H1 (cell line): ENCODE data around the gene ZNF318. TPM values are rescaled to one million over a fixed set of nuclear protein-coding genes. Genes with fewer than 3 reads are reported as not detected.

ENCODE experiments used
- CTCF ChIA-PET: fragments of 300-600 bp; sonication (Branson Sonifier 250); formaldehyde crosslinking; loops from one replicate; lab custom pipeline; 2021; ENCODE audit not compliant: partially characterized antibody; lab: Charles Lee
- POLR2A ChIA-PET: fragments of 300-600 bp; sonication (Branson Sonifier 250); formaldehyde crosslinking; loops from one replicate; lab custom pipeline; 2021; ENCODE audit warnings: inconsistent platforms; ENCODE audit not compliant: partially characterized antibody; lab: Charles Lee
- DNase-seq, 2 experiments: peaks; one replicate each; pipeline versions ENCODE4 v3.0.0 to v3.0.0-alpha.2; 2010 to 2022; ENCODE audit warnings: low spot score in 2 of 2, low read depth in 1 of 2, mixed read lengths in 1 of 2
- FAIRE-seq: peaks from 2 replicates; lab custom pipeline; 2011; peaks lifted over from hg19 to GRCh38; lab: Jason Lieb, UNC
- H2AFZ ChIP-seq: 2 replicates; pipeline ENCODE4 v1.8.1; 2012; ENCODE audit warnings: low read length, inconsistent platforms
- H2AK5ac ChIP-seq: 2 replicates; pipeline ENCODE4 v1.6.1; 2013; ENCODE audit warnings: low read depth, low read length
- H2BK120ac ChIP-seq: replicated peaks from 2 replicates; pipeline ENCODE3; 2013; ENCODE audit warnings: low read depth, low read length, inconsistent platforms
- H2BK12ac ChIP-seq: 2 replicates; pipeline ENCODE4 v1.6.1; 2013; ENCODE audit warnings: low read depth, low read length
- H2BK15ac ChIP-seq: 2 replicates; pipeline ENCODE4 v1.6.1; 2013; ENCODE audit warnings: low read length
- H2BK20ac ChIP-seq: 2 replicates; pipeline ENCODE4 v1.6.1; 2013; ENCODE audit warnings: low read length
- H2BK5ac ChIP-seq: 2 replicates; pipeline ENCODE4 v1.6.1; 2013; ENCODE audit warnings: low read depth, low read length
- H3K14ac ChIP-seq: 2 replicates; pipeline ENCODE4 v1.6.1; 2013; ENCODE audit warnings: inconsistent platforms; ENCODE audit not compliant: insufficient read length
- H3K18ac ChIP-seq: 2 replicates; pipeline ENCODE4 v1.6.1; 2013; ENCODE audit warnings: low read length; ENCODE audit errors: extremely low read depth
- H3K23ac ChIP-seq: 2 replicates; pipeline ENCODE4 v1.6.1; 2013; ENCODE audit warnings: inconsistent platforms; ENCODE audit not compliant: insufficient read length
- H3K23me2 ChIP-seq: 2 replicates; pipeline ENCODE4 v1.6.1; 2013; ENCODE audit warnings: low read depth, low read length
- H3K27ac ChIP-seq: 2 replicates; pipeline ENCODE4 v1.6.1; 2011; ENCODE audit warnings: low read depth, low read length, inconsistent platforms
- H3K27me3 ChIP-seq, 4 experiments: replicated peaks in 1 of 4; 1 replicate in 1 of 4; 2 replicates in 3 of 4; pipeline versions ENCODE4 v1.6.1 to v1.8.1; 2011 to 2013; ENCODE audit warnings: low read length in 3 of 4, mild to moderate bottlenecking in 3 of 4, inconsistent platforms in 2 of 4, mixed read lengths in 2 of 4, moderate library complexity in 1 of 4; ENCODE audit not compliant: control insufficient read depth in 3 of 4, insufficient read depth in 3 of 4; ENCODE audit errors: extremely low read depth in 1 of 4
- H3K36me3 ChIP-seq, 4 experiments: 2 replicates each; pipeline versions ENCODE4 v1.6.1 to v1.8.1; 2011 to 2013; ENCODE audit warnings: mild to moderate bottlenecking in 4 of 4, low read length in 3 of 4, moderate library complexity in 2 of 4, control low read depth in 1 of 4, inconsistent platforms in 1 of 4; ENCODE audit not compliant: insufficient read depth in 4 of 4, control insufficient read depth in 2 of 4
- H3K4ac ChIP-seq: replicated peaks from 2 replicates; pipeline ENCODE3; 2013; ENCODE audit warnings: low read length, low read depth, mixed read lengths, inconsistent platforms; ENCODE audit not compliant: insufficient read length
- H3K4me1 ChIP-seq, 4 experiments: replicated peaks in 1 of 4; 1 replicate in 1 of 4; 2 replicates in 3 of 4; pipeline versions ENCODE4 v1.6.1 to v1.8.1; 2011 to 2013; ENCODE audit warnings: low read length in 3 of 4, inconsistent platforms in 2 of 4, mixed read lengths in 1 of 4; ENCODE audit not compliant: insufficient read depth in 4 of 4, control insufficient read depth in 3 of 4
- H3K4me2 ChIP-seq, 2 experiments: 2 replicates each; pipeline versions ENCODE4 v1.6.1 to v1.8.1; 2011 to 2013; ENCODE audit warnings: low read depth in 2 of 2, low read length in 2 of 2, control low read depth in 1 of 2, inconsistent platforms in 1 of 2, mild to moderate bottlenecking in 1 of 2; ENCODE audit not compliant: insufficient read depth in 1 of 2
- H3K4me3 ChIP-seq, 4 experiments: fragments of 200-600, 300-600 bp in 1 of 4; sonication (generic), shearing (Covaris generic), sonication (Bioruptor Twin) in 1 of 4; 2 replicates each; pipeline versions ENCODE4 v1.5.1 to v1.8.1; 2011 to 2016; ENCODE audit warnings: low read length in 4 of 4, low read depth in 3 of 4, control low read depth in 2 of 4, inconsistent platforms in 2 of 4, mild to moderate bottlenecking in 2 of 4, mixed read lengths in 1 of 4, moderate library complexity in 1 of 4; ENCODE audit not compliant: insufficient read depth in 2 of 4; ENCODE audit errors: extremely low read depth in 1 of 4
- H3K56ac ChIP-seq: replicated peaks from 2 replicates; pipeline ENCODE3; 2013; ENCODE audit warnings: low read depth, mild to moderate bottlenecking, mixed read lengths, low read length, inconsistent platforms; ENCODE audit not compliant: insufficient read length
- H3K79me1 ChIP-seq: 2 replicates; pipeline ENCODE4 v1.6.1; 2013; ENCODE audit warnings: low read depth, low read length, control low read depth
- H3K79me2 ChIP-seq, 2 experiments: 2 replicates each; pipeline versions ENCODE4 v1.6.1 to v1.8.1; 2012 to 2013; ENCODE audit warnings: low read length in 2 of 2, mild to moderate bottlenecking in 2 of 2, inconsistent platforms in 1 of 2; ENCODE audit not compliant: insufficient read depth in 2 of 2, control insufficient read depth in 1 of 2
- H3K9ac ChIP-seq, 4 experiments: replicated peaks in 1 of 4; 1 replicate in 1 of 4; 2 replicates in 3 of 4; pipeline versions ENCODE4 v1.6.1 to v1.8.1; 2011 to 2013; ENCODE audit warnings: low read depth in 3 of 4, low read length in 3 of 4, control low read depth in 2 of 4, mild to moderate bottlenecking in 2 of 4, moderate library complexity in 2 of 4, inconsistent platforms in 1 of 4; ENCODE audit errors: extremely low read depth in 1 of 4
- H3K9me3 ChIP-seq, 2 experiments: 2 replicates each; pipeline versions ENCODE4 v1.6.1 to v1.8.1; 2012 to 2013; ENCODE audit warnings: mild to moderate bottlenecking in 2 of 2, moderate library complexity in 2 of 2, control low read depth in 1 of 2, inconsistent platforms in 1 of 2, low read depth in 1 of 2, low read length in 1 of 2, mixed read lengths in 1 of 2; ENCODE audit not compliant: insufficient read depth in 2 of 2
- H4K20me1 ChIP-seq, 2 experiments: replicated peaks in 1 of 2; 2 replicates each; pipeline versions ENCODE3 to v1.8.1; 2011 to 2013; ENCODE audit warnings: inconsistent platforms in 2 of 2, low read length in 2 of 2, mild to moderate bottlenecking in 1 of 2; ENCODE audit not compliant: insufficient read depth in 2 of 2, control insufficient read depth in 1 of 2
- H4K5ac ChIP-seq: 2 replicates; pipeline ENCODE4 v1.6.1; 2013; ENCODE audit warnings: low read length, low read depth, mixed read lengths, inconsistent platforms; ENCODE audit not compliant: insufficient read length
- H4K8ac ChIP-seq: 2 replicates; pipeline ENCODE4 v1.8.0; 2013; ENCODE audit warnings: mild to moderate bottlenecking, moderate library complexity, low read length, inconsistent platforms; ENCODE audit not compliant: insufficient read depth; ENCODE audit errors: extremely low read depth
- H4K91ac ChIP-seq: replicated peaks from 2 replicates; pipeline ENCODE3; 2013; ENCODE audit warnings: low read length, mixed read lengths, inconsistent platforms; ENCODE audit not compliant: insufficient read length
- BACH1 ChIP-seq: IDR thresholded peaks from 2 replicates; pipeline ENCODE4 v1.6.1; 2012; ENCODE audit warnings: low read length, improper control_type of control experiment
- CBX8 ChIP-seq: fragments of 300-800, 300-1000 bp; sonication (generic); IDR thresholded peaks from 2 replicates; pipeline ENCODE4 v1.7.1; 2016; ENCODE audit warnings: low read depth, low read length, borderline replicate concordance
- CEBPB ChIP-seq: IDR thresholded peaks from 2 replicates; pipeline ENCODE4 v1.6.1; 2012; ENCODE audit warnings: low read depth, low read length
- CHD1 ChIP-seq: IDR thresholded peaks from 2 replicates; pipeline ENCODE4 v1.6.1; 2012; ENCODE audit warnings: low read depth, low read length, improper control_type of control experiment
- CHD2 ChIP-seq: IDR thresholded peaks from 2 replicates; pipeline ENCODE4 v1.6.1; 2012; ENCODE audit warnings: low read length, improper control_type of control experiment
- EP300 ChIP-seq, 2 experiments: IDR thresholded peaks; 1 replicate in 1 of 2; 2 replicates in 1 of 2; pipeline ENCODE4 v1.6.1; 2011 to 2012; ENCODE audit warnings: low read depth in 2 of 2, low read length in 2 of 2, mild to moderate bottlenecking in 2 of 2, borderline replicate concordance in 1 of 2, inconsistent platforms in 1 of 2, moderate library complexity in 1 of 2
- EZH2 ChIP-seq: fragments of 200-600 bp; sonication (generic); IDR thresholded peaks from 2 replicates; pipeline ENCODE4 v1.7.1; 2012; ENCODE audit warnings: low read depth, mild to moderate bottlenecking, moderate library complexity, low read length, inconsistent platforms; ENCODE audit not compliant: severe bottlenecking
- NANOG ChIP-seq: IDR thresholded peaks from 2 replicates; pipeline ENCODE4 v1.6.1; 2011; ENCODE audit warnings: low read length, low read depth, mild to moderate bottlenecking, inconsistent platforms; ENCODE audit not compliant: insufficient read depth, poor library complexity, severe bottlenecking
- TAF1 ChIP-seq: IDR thresholded peaks from 2 replicates; pipeline ENCODE4 v1.6.1; 2011; ENCODE audit warnings: mild to moderate bottlenecking, low read depth, low read length
- TCF12 ChIP-seq: IDR thresholded peaks from 2 replicates; pipeline ENCODE4 v1.6.1; 2011; ENCODE audit warnings: low read depth, mild to moderate bottlenecking, low read length
- TEAD4 ChIP-seq: IDR thresholded peaks from 2 replicates; pipeline ENCODE4 v1.6.1; 2012; ENCODE audit warnings: low read depth, low read length, inconsistent platforms, mixed read lengths
- ZNF274 ChIP-seq: IDR thresholded peaks from 2 replicates; pipeline ENCODE4 v1.7.0; 2012; ENCODE audit warnings: low read length, borderline replicate concordance; ENCODE audit errors: extremely low read depth
- WGBS, 2 experiments: shearing (Covaris generic) in 1 of 2; methylation state at CpG; one replicate each; pipeline versions ENCODE4 v1.1.6 to v1.1.7; 2013 to 2015; ENCODE audit warnings: low lambda C conversion rate in 2 of 2, mixed read lengths in 2 of 2, inconsistent platforms in 1 of 2, low coverage in 1 of 2, missing lambda C conversion rate in 1 of 2; ENCODE audit not compliant: insufficient replicate concordance in 2 of 2, insufficient coverage in 1 of 2, insufficient read length in 1 of 2; ENCODE audit errors: extremely low coverage in 1 of 2, missing lambda C conversion rate in 1 of 2; 5-methylcytosine and 5-hydroxymethylcytosine counted together
- polyA plus RNA-seq, 7 experiments: library from polyadenylated mRNA; depleted of rRNA in 3 of 7; stranded (reverse) in 5 of 7; unstranded in 2 of 7; fragments of >200 nt in 5 of 7; fragments of 200-250 nt in 2 of 7; gene quantifications; 1 replicate in 5 of 7; 2 replicates in 1 of 7; 4 replicates in 1 of 7; pipeline versions ENCODE4 v1.2.1 to v1.2.3, GENCODE V29; 2011 to 2013; ENCODE audit warnings: missing spikeins in 2 of 7, mixed read lengths in 2 of 7
- total RNA-seq: library from RNA; stranded (reverse); fragmentation: NEBNext Ultra II Directional; extraction: Animal tissue kit (Norgen Biotek cat#: 25700); gene quantifications from 2 replicates; pipeline ENCODE4 v1.2.1, GENCODE V29; 2021
- TF ChIP-seq, protein P1 (sequence below): IDR thresholded peaks from 2 replicates; pipeline ENCODE4 v1.6.1; 2011; ENCODE audit warnings: low read depth, mild to moderate bottlenecking, low read length; ENCODE audit not compliant: insufficient read depth

Gene ZNF318
- total and polyA plus RNA-seq, 2 of the 8 experiments (the other 6 are each of a cell fraction or from before 2014, with no cell fraction given): 10.2 to 22.1 TPM

GRCh38 chr6:43383021-43383667, 13.7 kb upstream of the ZNF318 start:
- Histone ChIP-seq H2BK20ac (no peak overlapping the region), H2BK15ac (no peak overlapping the region), H3K36me3 (no peaks in the 10 kb centered on the region), H4K91ac (no peak overlapping the region), H3K27me3 (no peaks in the 10 kb centered on the region), H3K4me1 (no peaks in the 10 kb centered on the region), H3K9ac (no peak overlapping the region), H2BK5ac (no peak overlapping the region), H4K20me1 (no peaks in the 10 kb centered on the region), H3K4ac (no peak overlapping the region), H2AK5ac (no peak overlapping the region), H3K9me3 (no peaks in the 10 kb centered on the region), H2BK120ac (no peak overlapping the region), H3K79me1 (no peaks in the 10 kb centered on the region), H4K8ac (no peak overlapping the region), H3K27ac (no peak overlapping the region), H4K5ac (no peak overlapping the region), H3K4me2 (no peak overlapping the region), H3K23ac (no peak overlapping the region), H3K18ac (no peak overlapping the region), H3K4me3 (no peak overlapping the region), H3K14ac (no peak overlapping the region), H3K56ac (no peak overlapping the region), H3K79me2 (no peaks in the 10 kb centered on the region), H2AFZ (no peak overlapping the region), H3K23me2 (no peaks in the 10 kb centered on the region), H2BK12ac (no peak overlapping the region)
- DNase-seq (no peak), FAIRE-seq (no peak)
- 91% methylated on average over 6 of the region's 6 CpGs; no CpG with 5 or more reads in 1 of the 2 experiments for WGBS, 2 experiments
- ChIA-PET POLR2A (interaction anchor here (1.2 kb wide), 1 partner anchor 12 kb away, joined by 3 read pairs; no protein-coding TSS in a partner anchor), CTCF (interaction anchor here (0.8 to 1.8 kb wide), 7 partner anchors 9 to 154 kb away, joined by 3 to 6 read pairs (median 3); partner anchors contain the start of gene DNPH1)
- TF ChIP-seq EZH2: no peak
- no peak for TF ChIP-seq CHD2
- TF ChIP-seq CBX8: no peak
- TF ChIP-seq TEAD4: no peak
- TF ChIP-seq BACH1: no peak
- TF ChIP-seq EP300 (IDR thresholded peaks at IDR 0.05; ENCODE audit: borderline replicate concordance in 1 of 2, low read depth in 2 of 2, low read length in 2 of 2): no peak
- no peak for TF ChIP-seq CHD1
- TF ChIP-seq TCF12: no peak
- no peak for TF ChIP-seq ZNF274
- no peak for TF ChIP-seq NANOG
- no peak for TF ChIP-seq TAF1
- TF ChIP-seq, protein P1, sequence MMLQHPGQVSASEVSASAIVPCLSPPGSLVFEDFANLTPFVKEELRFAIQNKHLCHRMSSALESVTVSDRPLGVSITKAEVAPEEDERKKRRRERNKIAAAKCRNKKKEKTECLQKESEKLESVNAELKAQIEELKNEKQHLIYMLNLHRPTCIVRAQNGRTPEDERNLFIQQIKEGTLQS: no peak
- TF ChIP-seq CEBPB: no peak
